K562 (cell line): ENCODE data around the gene SLAMF7. TPM values are rescaled to one million over a fixed set of nuclear protein-coding genes. Genes with fewer than 3 reads are reported as not detected.

Experiments used
- ATAC-seq: fragments of 200-7000 bp; cut with Tn5 transposase; 3 replicates; pipeline ENCODE4 v1.9.1; 2020; ENCODE audit warnings: moderate library complexity
- BruUV-seq: library from RNA; stranded (reverse); fragments of 400-500 nt; replicated peaks from 2 replicates; lab custom pipeline; 2021; lab: Mats Ljungman, UMichigan
- CTCF ChIA-PET: fragments of 300-600 bp; formaldehyde crosslinking; extraction: SDS; loops from one replicate; lab custom pipeline; 2021; ENCODE audit warnings: low intra/inter-chr PET ratio; lab: Yijun Ruan, JAX
- POLR2A ChIA-PET: fragments of 300-600, 350-650 bp; sonication (Branson Sonifier 250); formaldehyde crosslinking; extraction: SDS; loops from one replicate; lab custom pipeline; 2021; ENCODE audit warnings: antibody characterized with exemption, inconsistent platforms; lab: Yijun Ruan, JAX
- DNase-seq, 4 experiments: peaks; one replicate each; pipeline versions ENCODE4 v3.0.0 to v3.0.0-alpha.2; 2011 to 2018; ENCODE audit warnings: low spot score in 3 of 4, mixed read lengths in 3 of 4; ENCODE audit errors: extremely low read depth in 1 of 4
- FAIRE-seq: peaks from 2 replicates; lab custom pipeline; 2011; peaks lifted over from hg19 to GRCh38; lab: Jason Lieb, UNC
- H2AFZ ChIP-seq: 2 replicates; pipeline ENCODE4 v1.6.0; 2011; ENCODE audit warnings: low read depth, low read length, control low read depth, inconsistent platforms
- H3K27ac ChIP-seq: fragments of 200-600 bp; 3 replicates; pipeline ENCODE4 v1.8.0; 2011; ENCODE audit warnings: low read depth, mild to moderate bottlenecking, control low read depth, inconsistent platforms, low read length, moderate library complexity, mixed read lengths; ENCODE audit errors: extremely low read depth
- H3K27me3 ChIP-seq, 2 experiments: fragments of 300-600 bp in 1 of 2; 2 replicates in 1 of 2; 3 replicates in 1 of 2; pipeline versions ENCODE4 v1.6.0 to v1.8.0; 2011; ENCODE audit warnings: inconsistent platforms in 2 of 2, low read length in 2 of 2, mild to moderate bottlenecking in 1 of 2, mixed read lengths in 1 of 2, moderate library complexity in 1 of 2; ENCODE audit not compliant: control insufficient read depth in 2 of 2, insufficient read depth in 2 of 2
- H3K36me3 ChIP-seq: fragments of 300-600 bp; 3 replicates; pipeline ENCODE4 v1.8.0; 2011; ENCODE audit warnings: mild to moderate bottlenecking, low read length, inconsistent platforms; ENCODE audit not compliant: control insufficient read depth, insufficient read depth
- H3K4me1 ChIP-seq, 2 experiments: fragments of 200-600 bp in 1 of 2; replicated peaks in 1 of 2; 2 replicates in 1 of 2; 3 replicates in 1 of 2; pipeline versions ENCODE4 v1.5.1 to v1.8.0; 2011; ENCODE audit warnings: inconsistent platforms in 2 of 2, low read length in 2 of 2, mild to moderate bottlenecking in 1 of 2, mixed read lengths in 1 of 2, moderate library complexity in 1 of 2; ENCODE audit not compliant: control insufficient read depth in 2 of 2, insufficient read depth in 2 of 2
- H3K4me2 ChIP-seq: 2 replicates; pipeline ENCODE4 v1.6.1; 2011; ENCODE audit warnings: low read length, control low read depth, inconsistent platforms, mixed read lengths; ENCODE audit not compliant: insufficient read depth
- H3K4me3 ChIP-seq: fragments of 200-600 bp; sonication (generic), shearing (Covaris generic); 2 replicates; pipeline ENCODE4 v1.5.1; 2016; ENCODE audit warnings: control low read depth, inconsistent platforms
- H3K79me2 ChIP-seq: fragments of 200-600 bp; 3 replicates; pipeline ENCODE4 v1.8.0; 2011; ENCODE audit warnings: low read length, inconsistent platforms; ENCODE audit not compliant: control insufficient read depth, insufficient read depth
- H3K9ac ChIP-seq, 2 experiments: 2 replicates each; pipeline versions ENCODE4 v1.6.0 to v1.6.1; 2011; ENCODE audit warnings: low read depth in 2 of 2, low read length in 2 of 2, control low read depth in 1 of 2, inconsistent platforms in 1 of 2, mild to moderate bottlenecking in 1 of 2, mixed read lengths in 1 of 2; ENCODE audit not compliant: insufficient read depth in 1 of 2
- H3K9me1 ChIP-seq: one replicate; pipeline ENCODE4 v1.6.0; 2011; ENCODE audit warnings: inconsistent platforms, mild to moderate bottlenecking, low read length, moderate library complexity; ENCODE audit not compliant: control insufficient read depth, insufficient read depth
- H3K9me3 ChIP-seq: replicated peaks from 2 replicates; pipeline ENCODE4 v1.5.1; 2011; ENCODE audit warnings: low read depth, low read length, inconsistent platforms; ENCODE audit not compliant: control insufficient read depth, insufficient read depth
- H4K20me1 ChIP-seq: replicated peaks from 2 replicates; pipeline ENCODE4 v1.6.1; 2011; ENCODE audit warnings: low read length, inconsistent platforms, mixed read lengths; ENCODE audit not compliant: control insufficient read depth, insufficient read depth
- HMG20B ChIP-seq: fragments of 250-450 bp; sonication (Bioruptor Pico); IDR thresholded peaks from 2 replicates; pipeline ENCODE4 v1.5.0; 2021; ENCODE audit warnings: mild to moderate bottlenecking
- NFXL1 ChIP-seq: fragments of 450-650 bp; formaldehyde crosslinking; IDR thresholded peaks from 2 replicates; pipeline ENCODE4 v1.4.0; 2021; ENCODE audit warnings: mild to moderate bottlenecking
- UBTF ChIP-seq, 2 experiments: IDR thresholded peaks; 2 replicates each; pipeline ENCODE4 v1.6.1; 2012; ENCODE audit warnings: improper control_type of control experiment in 2 of 2, low read depth in 2 of 2, low read length in 2 of 2, borderline replicate concordance in 1 of 2
- ZNF318 ChIP-seq, 2 experiments: fragments of 450-650 bp; IDR thresholded peaks; 2 replicates each; pipeline ENCODE4 v1.6.1; 2016; ENCODE audit warnings: mild to moderate bottlenecking in 2 of 2, borderline replicate concordance in 1 of 2, low read depth in 1 of 2, moderate library complexity in 1 of 2
- ZNF395 ChIP-seq: fragments of 200-800 bp; sonication (Bioruptor generic); IDR thresholded peaks from 2 replicates; pipeline ENCODE4 v1.6.1; 2017; ENCODE audit warnings: missing genetic modification characterization, missing compliant biosample characterization
- ZNF764 ChIP-seq: fragments of 250-450 bp; sonication (Bioruptor Pico); IDR thresholded peaks from 2 replicates; pipeline ENCODE4 v1.4.0; 2020; ENCODE audit warnings: low read depth, mild to moderate bottlenecking, moderate library complexity
- WGBS: fragments of 100-300 bp; shearing (Covaris generic); methylation state at CpG from one replicate; pipeline ENCODE4 v1.1.6; 2016; ENCODE audit warnings: low coverage, mixed read lengths; ENCODE audit not compliant: insufficient coverage; ENCODE audit errors: missing lambda C conversion rate; 5-methylcytosine and 5-hydroxymethylcytosine counted together
- in situ Hi-C: fragments of 300-500 bp; cut with MboI; formaldehyde crosslinking; loops from 4 replicates; pipeline ENCODE4 v1.15.0; 2018; ENCODE audit warnings: inconsistent platforms, mixed read lengths
- intact Hi-C: fragments of 100-400 bp; cut with micrococcal nuclease; formaldehyde crosslinking; loops from 2 replicates; pipeline ENCODE4 v1.14.2; 2022
- polyA plus RNA-seq, 8 experiments: library from polyadenylated mRNA; depleted of rRNA in 4 of 8; stranded (reverse) in 5 of 8; unstranded in 3 of 8; fragments of >200 nt; fragmentation: Nextera tagmentation in 2 of 8; fragmentation: Illumina TruSeq in 1 of 8; extraction: Ambion mirVana in 2 of 8; extraction: Trizol in 1 of 8; gene quantifications; 2 replicates each; pipeline versions ENCODE4 v1.2.1 to v1.2.3, GENCODE V29; 2011 to 2014; ENCODE audit warnings: inconsistent platforms in 1 of 8, missing spikeins in 1 of 8
- total RNA-seq, 7 experiments: library from RNA; depleted of rRNA in 6 of 7; stranded (reverse); fragments of >200 nt in 6 of 7; fragmentation: Illumina TruSeq in 2 of 7; extraction: Trizol in 2 of 7; gene quantifications; 2 replicates each; pipeline versions ENCODE4 v1.2.1 to v1.2.3, GENCODE V29; 2011 to 2021; ENCODE audit warnings: low replicate concordance in 1 of 7

SLAMF7 gene
- total and polyA plus RNA-seq, 9 of the 15 experiments (the other 6 are each of a cell fraction or from before 2014, with no cell fraction given) = 0.11 to 1.2 (median 0.22) TPM; not detected in 2

GRCh38 chr1:160726498-160727315 is 12.3 kb upstream of the SLAMF7 start:
- intact Hi-C loops = loop anchor here (1.0 to 10.0 kb wide), 5 partner anchors 42 to 408 kb away; partner anchors contain the start of gene DEDD
- H4K20me1 ChIP-seq = no peaks in the 10 kb centered on the region
- FAIRE-seq (peak; percentile 93), DNase-seq (peak; percentile 73 to 86 (median 77)), ATAC-seq (peak; percentile 93)
- in situ Hi-C loops = no loop called here
- no TSS peak for BruUV-seq
- H3K4me1 ChIP-seq = peaks cover 0 to 8% of the 10 kb centered on the region in 2 experiments; a peak in 2 of 5 replicates
- H2AFZ ChIP-seq = peak overlapping the region; percentile 90
- ChIA-PET CTCF (interaction anchor here (0.5 to 1.7 kb wide), 7 partner anchors 41 to 413 kb away, joined by 3 to 8 read pairs (median 4); partner anchors contain the start of gene ITLN2), POLR2A (interaction anchor here (0.6 to 1.6 kb wide), 11 partner anchors 9 to 225 kb away, joined by 3 to 5 read pairs (median 3); no protein-coding TSS in a partner anchor)
- no peaks in the 10 kb centered on the region; a peak in 1 of 5 replicates for H3K27me3 ChIP-seq
- H3K9ac ChIP-seq = peak overlapping the region in 1 of 2 experiments; percentile 33; a peak in 1 of 4 replicates
- peak overlapping the region; percentile 60 for H3K27ac ChIP-seq
- no peaks in the 10 kb centered on the region for H3K9me1 ChIP-seq
- no peak overlapping the region for H3K4me3 ChIP-seq
- peak overlapping the region; percentile 28 for H3K4me2 ChIP-seq
- no peaks in the 10 kb centered on the region for H3K36me3 ChIP-seq
- 6% methylated on average over 8 of the region's 8 CpGs for WGBS
- H3K79me2 ChIP-seq = no peaks in the 10 kb centered on the region
- no peaks in the 10 kb centered on the region for H3K9me3 ChIP-seq
- TF ChIP-seq HMG20B (no peak), ZNF764 (CRISPR knock-in tag) (peak; percentile 95), UBTF (IDR thresholded peaks at IDR 0.05; ENCODE audit: borderline replicate concordance in 1 of 2, low read depth in 2 of 2, low read length in 2 of 2) (no peak), ZNF318 (IDR thresholded peaks at IDR 0.05; ENCODE audit: borderline replicate concordance in 1 of 2, low read depth in 1 of 2) (no peak), ZNF395 (CRISPR knock-in tag) (0 out of 2 replicates have a peak, but pooled peaks have one; percentile 28), NFXL1 (CRISPR knock-in tag) (no peak)
